Heart right ventricle (tissue), 16 donors: Measurements from ENCODE around the gene C1orf216. TPM values are rescaled to one million over a fixed set of nuclear protein-coding genes. Genes with fewer than 3 reads are reported as not detected.

ENCODE experiments used
- ATAC-seq, 8 donors: fragments of 200-7000 bp; cut with Tn5 transposase; one replicate each; pipeline ENCODE4 v1.9.1; 2020; ENCODE audit warnings: mild to moderate bottlenecking in 8 of 8, moderate library complexity in 8 of 8, moderate number of reproducible peaks in 1 of 8
- DNase-seq, 2 donors: peaks; one replicate each; pipeline ENCODE4 v3.0.0-alpha.2; 2020
- H3K27ac ChIP-seq, 10 donors: fragments of 200-600 bp; sonication (generic) in 2 of 10; one replicate each; pipeline versions ENCODE4 v1.5.0 to v1.8.0; 2020 to 2022; ENCODE audit warnings: mild to moderate bottlenecking in 3 of 10
- H3K27me3 ChIP-seq, 7 donors: fragments of 200-600 bp; one replicate each; pipeline ENCODE4 v1.8.0; 2021 to 2022; ENCODE audit warnings: mild to moderate bottlenecking in 2 of 7
- H3K36me3 ChIP-seq, 9 donors: fragments of 200-600 bp; sonication (generic) in 1 of 9; one replicate each; pipeline versions ENCODE4 v1.5.0 to v1.8.0; 2020 to 2022; ENCODE audit warnings: mild to moderate bottlenecking in 2 of 9
- H3K4me1 ChIP-seq, 9 donors: fragments of 200-600 bp; sonication (generic) in 1 of 9; one replicate each; pipeline versions ENCODE4 v1.5.0 to v1.8.0; 2020 to 2022; ENCODE audit warnings: mild to moderate bottlenecking in 4 of 9
- H3K4me3 ChIP-seq, 10 donors: fragments of 200-600 bp; sonication (generic) in 2 of 10; one replicate each; pipeline versions ENCODE4 v1.5.0 to v1.8.0; 2020 to 2022; ENCODE audit warnings: mild to moderate bottlenecking in 7 of 10, moderate library complexity in 2 of 10
- H3K9me3 ChIP-seq, 11 donors: fragments of 200-600 bp in 10 of 11; sonication (generic) in 2 of 11; one replicate each; pipeline versions ENCODE4 v1.5.0 to v1.8.0; 2013 to 2022; ENCODE audit warnings: mild to moderate bottlenecking in 2 of 11, control low read depth in 1 of 11, moderate library complexity in 1 of 11
- CTCF ChIP-seq, 9 donors: fragments of 200-600 bp; sonication (generic) in 2 of 9; IDR thresholded peaks; one replicate each; pipeline versions ENCODE4 v1.5.0 to v1.8.0; 2021 to 2022; ENCODE audit warnings: antibody characterized with exemption in 9 of 9, mild to moderate bottlenecking in 5 of 9, moderate library complexity in 1 of 9
- WGBS, 2 donors: extraction: QIAGEN DNeasy Blood & Tissue Kit; methylation state at CpG; one replicate each; pipeline ENCODE4 v1.1.7; 2013; ENCODE audit warnings: inconsistent platforms in 1 of 2; 5-methylcytosine and 5-hydroxymethylcytosine counted together
- intact Hi-C, 10 donors: fragments of 100-400 bp; cut with DNase I; formaldehyde crosslinking; loops; one replicate each; pipeline versions ENCODE4 v1.11.1 to v1.14.2; 2022
- long read RNA-seq, 3 donors: library from polyadenylated mRNA; unstranded; transcript quantifications; one replicate each; pipeline ENCODE4 v2.0.0, GENCODE V29; 2020 to 2021
- polyA plus RNA-seq, 2 donors: library from polyadenylated mRNA; stranded (reverse); fragments of 200-250 nt; gene quantifications; one replicate each; pipeline ENCODE4 v1.2.3, GENCODE V29; 2013
- total RNA-seq, 10 donors: library from RNA; stranded (reverse); fragmentation: NEBNext Ultra II Directional in 3 of 10; extraction: Animal tissue kit (Norgen Biotek cat#: 25700) in 3 of 10; gene quantifications; one replicate each; pipeline versions ENCODE4 v1.2.1 to v1.2.4, GENCODE V29; 2021 to 2023
- donor health status: Arrhythmogenic right ventricular cardiomyopathy.
- donor health status: ischemic (EF 13 %, LVEDD 7.1; RV severe dilation, severe dysfunction).
- donor health status: healthy with polysubstance abuse.
- donor health status: DM: no; HTN: yes; CAD: no.
- donor health status: DM: no; HTN: no; CAD: no.
- donor health status: ischemic (EF 25% LVEDD 6.9; RV normal size, moderate dysfunction).
- donor health status: ischemic (EF 25% LVEDD 5.7; RV mildly dilated, moderate dysfunction).
- donor health status: healthy.
- donor health status: DM: yes; HTN: yes; CAD: no.
- donor health status: Ischemic cardiomyopathy.
- donor health status: ischemic (EF 35%, LVEDD 5.7; RV mildly dilated, moderate dysfunction).
- donor health status: nonischemic (EF 11% LVEDD 7.7; RV severe dilation, severe dysfunction).
- donor health status: DM: yes; HTN: yes; CAD: no.
- donor health status: PGD.
- donor health status: ischemic (EF 29% LVEDD 5.4; RV normal size, mild dysfunction).
- donor health status: nonischemic (EF 23%, LVEDD 6.1; RV moderate dilation, normal function).

The C1orf216 gene
- total RNA-seq (10 to 100 TPM in 4 of 10 donors, 1 to 10 TPM in 6; 7.2 to 13.3 (median 9.7) TPM), polyA plus RNA-seq (1 to 10 TPM; 4.6 to 9.1 TPM)
- long read RNA-seq, donor 1, transcript C1orf216-201 (2 exons, 3,218 nt), result major isoform, 44 of 51 reads
- long read RNA-seq, donor 1, partial matches to known transcripts, result 0 of 51 reads
- long read RNA-seq, donor 1, other reads (novel, unspliced or antisense), result 7 of 51 reads
- long read RNA-seq, donor 2, transcript C1orf216-201 (2 exons, 3,218 nt), result major isoform, 34 of 49 reads
- long read RNA-seq, donor 2, partial matches to known transcripts, result 0 of 49 reads
- long read RNA-seq, donor 2, other reads (novel, unspliced or antisense), result 14 of 49 reads
- long read RNA-seq, donor 3, transcript C1orf216-201 (2 exons, 3,218 nt), result major isoform, 45 of 66 reads
- long read RNA-seq, donor 3, partial matches to known transcripts, result 20 of 66 reads
- long read RNA-seq, donor 3, other reads (novel, unspliced or antisense), result 0 of 66 reads

- H3K4me3 ChIP-seq, result peak within 1 kb of the TSS; percentile 66 to 98 (median 88)
- intact Hi-C loops, result loop anchor here in 7 of 10 donors (2.0 to 10.0 kb wide), 7 partner anchors 54 to 266 kb away; partner anchors contain the start of gene PSMB2 (in 6 of the 7)
- peak within 1 kb of the TSS; percentile 33 to 93 (median 86) for H3K27ac ChIP-seq
- WGBS, 2 donors, result 0 to 1% methylated on average over 76 of the region's 76 CpGs
- DNase-seq (peak; percentile 59 to 71), ATAC-seq (peak; percentile 90 to 96 (median 92))
- no peaks in the 10 kb centered on the region for H3K27me3 ChIP-seq
- H3K9me3 ChIP-seq, result no peaks in the 10 kb centered on the region
- no peak for TF ChIP-seq CTCF (IDR thresholded peaks at IDR 0.05)
- H3K36me3 ChIP-seq, result peaks cover 0 to 18% (median 0%) of the 10 kb centered on the region in 9 donors
- H3K4me1 ChIP-seq, result peaks cover 4 to 41% (median 32%) of the 10 kb centered on the region in 9 donors
These were observed at the start of gene C1orf216 for GRCh38 chr1:35718492-35719336. Gene C1orf216 (minus strand): TSS chr1:35718884. CDS start chr1:35716321, 2,563 bp downstream.

GRCh38 chr1:35764283-35764682 lies 45.6 kb upstream of the C1orf216 start:
- peaks cover 0 to 18% (median 0%) of the 10 kb centered on the region in 9 donors for H3K36me3 ChIP-seq
- ATAC-seq (no peak), DNase-seq (no peak)
- no peak for TF ChIP-seq CTCF (IDR thresholded peaks at IDR 0.05)
- intact Hi-C loops, result no loop called here
- H3K27me3 ChIP-seq, result no peaks in the 10 kb centered on the region
- no peak overlapping the region for H3K4me3 ChIP-seq
- 96 to 97% methylated on average over 3 of the region's 3 CpGs for WGBS, 2 donors
- peaks cover 0 to 8% (median 6%) of the 10 kb centered on the region in 9 donors for H3K4me1 ChIP-seq
- H3K27ac ChIP-seq, result no peak overlapping the region
- no peaks in the 10 kb centered on the region for H3K9me3 ChIP-seq

- H3K27me3 ChIP-seq, result no peaks in the 10 kb centered on the region
- H3K27ac ChIP-seq, result no peak overlapping the region
- DNase-seq (no peak), ATAC-seq (no peak)
- no peak overlapping the region for H3K4me3 ChIP-seq
- H3K4me1 ChIP-seq, result peaks cover 0 to under 1% (median 0%) of the 10 kb centered on the region in 9 donors
- peaks cover 0 to 18% (median 0%) of the 10 kb centered on the region in 9 donors for H3K36me3 ChIP-seq
- H3K9me3 ChIP-seq, result no peaks in the 10 kb centered on the region
- intact Hi-C loops, result no loop called here
- no peak for TF ChIP-seq CTCF (IDR thresholded peaks at IDR 0.05)
These were observed 44.5 kb upstream of the C1orf216 start for GRCh38 chr1:35763201-35763600.

GRCh38 chr1:35762141-35762540 lies 43.5 kb upstream of the C1orf216 start:
- H3K27me3 ChIP-seq, result no peaks in the 10 kb centered on the region
- ATAC-seq (no peak), DNase-seq (no peak)
- intact Hi-C loops, result no loop called here
- H3K4me1 ChIP-seq, result no peaks in the 10 kb centered on the region
- H3K27ac ChIP-seq, result no peak overlapping the region
- no peak for TF ChIP-seq CTCF (IDR thresholded peaks at IDR 0.05)
- peaks cover 0 to 18% (median 0%) of the 10 kb centered on the region in 9 donors for H3K36me3 ChIP-seq
- H3K9me3 ChIP-seq, result no peaks in the 10 kb centered on the region
- no peak overlapping the region for H3K4me3 ChIP-seq
- 54 to 66% methylated on average over 2 of the region's 2 CpGs for WGBS, 2 donors
